Esophagus squamous epithelium (tissue), 5 donors: ENCODE data around the gene LRBA. TPM values are rescaled to one million over a fixed set of nuclear protein-coding genes. Genes with fewer than 3 reads are reported as not detected.

Experiments
- DNase-seq: peaks from one replicate; lab custom pipeline; 2025; lab: John Stamatoyannopoulos, UW
- H3K27ac ChIP-seq, 4 donors: fragments of 200-600 bp; sonication (generic); one replicate each; pipeline ENCODE4 v1.5.1; 2016 to 2019; ENCODE audit warnings: mild to moderate bottlenecking in 1 of 4
- H3K27me3 ChIP-seq, 4 donors: fragments of 200-600 bp; sonication (generic); 1 replicate in 3 of 4; 2 replicates in 1 of 4; pipeline versions ENCODE4 v1.5.1 to v1.6.0; 2017 to 2021; ENCODE audit warnings: antibody characterized with exemption in 1 of 4
- H3K36me3 ChIP-seq, 3 donors: fragments of 200-600 bp; sonication (generic); one replicate each; pipeline ENCODE4 v1.5.1; 2016 to 2019
- H3K4me1 ChIP-seq, 3 donors: fragments of 200-600 bp; sonication (generic); one replicate each; pipeline ENCODE4 v1.5.1; 2017 to 2019
- H3K4me3 ChIP-seq, 4 donors: fragments of 200-600 bp; sonication (generic); 1 replicate in 3 of 4; 2 replicates in 1 of 4; pipeline ENCODE4 v1.5.1; 2016 to 2019; ENCODE audit warnings: mild to moderate bottlenecking in 2 of 4, moderate library complexity in 1 of 4
- H3K9me3 ChIP-seq, 3 donors: fragments of 200-600 bp; sonication (generic); one replicate each; pipeline ENCODE4 v1.5.1; 2016 to 2019
- POLR2A ChIP-seq, 4 donors: fragments of 450-650 bp; IDR thresholded peaks; one replicate each; pipeline ENCODE4 v1.6.1; 2017; ENCODE audit warnings: antibody characterized with exemption in 4 of 4, mild to moderate bottlenecking in 4 of 4, moderate library complexity in 3 of 4
- WGBS, 2 donors: methylation state at CpG; one replicate each; pipeline ENCODE4 v1.1.5; 2018; 5-methylcytosine and 5-hydroxymethylcytosine counted together
- intact Hi-C: fragments of 100-400 bp; cut with DNase I; formaldehyde crosslinking; loops from one replicate; pipeline ENCODE4 v1.15.0; 2022
- total RNA-seq, 4 donors: library from RNA; depleted of rRNA; stranded (reverse); fragments of >200 nt; gene quantifications; one replicate each; pipeline ENCODE4 v1.1.0, GENCODE V29; 2016
- TF ChIP-seq, protein P1 (sequence below), 6 experiments: fragments of 450-650 bp in 4 of 6; fragments of 200-600 bp in 2 of 6; sonication (generic) in 2 of 6; IDR thresholded peaks; one replicate each; pipeline ENCODE4 v1.5.1; 2016 to 2019; ENCODE audit warnings: antibody characterized with exemption in 6 of 6, mild to moderate bottlenecking in 4 of 6, moderate library complexity in 4 of 6
- donor health status: DM: yes; HTN: yes; CAD: no.

LRBA gene
- total RNA-seq, 4 donors from 2014 or later = 54.7 to 91.8 (median 66.2) TPM

DNA sequence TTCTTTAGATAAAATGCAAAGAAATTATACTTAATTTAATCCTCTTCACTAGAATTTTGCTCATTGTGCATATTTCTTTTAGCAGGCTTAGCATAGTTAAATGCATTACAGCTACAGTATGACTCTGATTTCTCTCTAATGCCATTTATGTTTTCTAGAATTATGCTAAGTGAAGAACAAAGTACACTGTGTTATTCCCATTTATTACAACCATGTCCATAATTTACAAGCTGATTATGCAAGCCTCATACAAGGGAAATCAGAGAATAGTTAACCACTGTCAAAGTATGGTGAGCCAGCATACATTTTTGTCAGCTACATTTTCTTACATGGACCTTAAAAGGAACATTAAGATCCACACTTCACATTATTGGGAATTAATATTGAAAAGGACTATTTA is 334.0 kb downstream of the LRBA start:
- intact Hi-C loops = no loop called here
- peaks cover 0 to 5% (median 0%) of the 10 kb centered on the region in 3 donors for H3K36me3 ChIP-seq

DNA sequence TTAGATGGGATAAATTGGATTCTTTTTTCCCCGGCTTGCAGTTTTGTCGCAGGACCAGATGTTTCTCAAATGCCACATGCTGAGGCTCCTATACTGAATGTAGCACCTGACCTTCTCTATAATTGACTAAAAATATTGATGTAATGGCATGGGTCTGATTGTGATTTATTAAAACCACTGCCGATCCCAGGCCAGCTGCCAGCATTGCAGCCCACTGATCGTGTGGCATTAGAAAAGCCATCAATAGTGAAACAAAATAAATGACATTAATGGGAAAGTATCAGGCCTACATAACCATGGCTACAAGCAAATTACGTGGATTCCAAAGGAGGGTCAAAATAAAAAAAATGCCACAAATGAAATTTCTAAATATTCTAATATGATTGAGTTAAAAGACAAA is 334.4 kb downstream of the LRBA start:
- TF ChIP-seq POLR2A (IDR thresholded peaks at IDR 0.05) = no peak
- TF ChIP-seq, protein P1, sequence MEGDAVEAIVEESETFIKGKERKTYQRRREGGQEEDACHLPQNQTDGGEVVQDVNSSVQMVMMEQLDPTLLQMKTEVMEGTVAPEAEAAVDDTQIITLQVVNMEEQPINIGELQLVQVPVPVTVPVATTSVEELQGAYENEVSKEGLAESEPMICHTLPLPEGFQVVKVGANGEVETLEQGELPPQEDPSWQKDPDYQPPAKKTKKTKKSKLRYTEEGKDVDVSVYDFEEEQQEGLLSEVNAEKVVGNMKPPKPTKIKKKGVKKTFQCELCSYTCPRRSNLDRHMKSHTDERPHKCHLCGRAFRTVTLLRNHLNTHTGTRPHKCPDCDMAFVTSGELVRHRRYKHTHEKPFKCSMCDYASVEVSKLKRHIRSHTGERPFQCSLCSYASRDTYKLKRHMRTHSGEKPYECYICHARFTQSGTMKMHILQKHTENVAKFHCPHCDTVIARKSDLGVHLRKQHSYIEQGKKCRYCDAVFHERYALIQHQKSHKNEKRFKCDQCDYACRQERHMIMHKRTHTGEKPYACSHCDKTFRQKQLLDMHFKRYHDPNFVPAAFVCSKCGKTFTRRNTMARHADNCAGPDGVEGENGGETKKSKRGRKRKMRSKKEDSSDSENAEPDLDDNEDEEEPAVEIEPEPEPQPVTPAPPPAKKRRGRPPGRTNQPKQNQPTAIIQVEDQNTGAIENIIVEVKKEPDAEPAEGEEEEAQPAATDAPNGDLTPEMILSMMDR (IDR thresholded peaks at IDR 0.05) = no peak
- no peak overlapping the region for H3K27ac ChIP-seq
- 72 to 74% methylated on average over 5 of the region's 5 CpGs for WGBS, 2 donors

More for the DNA sequence above, 334.0 kb downstream of the LRBA start:
- Histone ChIP-seq H3K4me3 (no peak overlapping the region), H3K27ac (no peak overlapping the region), H3K4me1 (no peaks in the 10 kb centered on the region), H3K27me3 (no peaks in the 10 kb centered on the region), H3K9me3 (no peaks in the 10 kb centered on the region)
- TF ChIP-seq, protein P1 (IDR thresholded peaks at IDR 0.05) = no peak
- TF ChIP-seq POLR2A (IDR thresholded peaks at IDR 0.05) = no peak
- no peak for DNase-seq

DNA sequence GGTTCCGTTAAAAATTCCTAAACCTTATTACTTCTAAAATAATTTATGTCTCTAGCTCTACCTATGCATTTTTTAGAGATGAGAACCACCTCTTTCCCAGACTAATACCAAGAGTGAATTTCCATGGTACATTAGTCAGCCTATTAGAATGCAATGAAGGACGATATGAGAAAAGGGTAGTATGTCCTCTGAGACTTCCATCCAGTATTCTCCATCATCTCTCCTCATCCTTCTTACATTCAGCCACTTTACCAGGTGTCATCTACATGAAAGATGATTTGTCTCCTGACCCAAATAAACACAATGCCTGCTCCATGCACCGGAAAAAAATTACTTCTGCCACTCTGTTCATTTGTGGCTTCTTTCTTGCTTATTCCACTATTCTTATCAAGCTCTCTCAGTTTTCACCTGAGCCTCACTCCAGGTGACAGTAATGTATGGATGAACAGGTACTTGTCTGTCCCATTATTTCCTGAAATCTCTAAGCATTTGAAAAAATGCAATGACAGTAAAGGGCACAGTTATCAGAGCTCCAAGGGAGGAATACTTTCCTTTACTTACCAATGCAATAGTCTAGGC is 335.2 kb downstream of the LRBA start:
- no peak overlapping the region for H3K4me3 ChIP-seq
- TF ChIP-seq, protein P1 (IDR thresholded peaks at IDR 0.05) = no peak
- DNase-seq = no peak
- peaks cover 0 to 5% (median 0%) of the 10 kb centered on the region in 3 donors for H3K36me3 ChIP-seq
- no peak overlapping the region for H3K27ac ChIP-seq
- no peaks in the 10 kb centered on the region for H3K4me1 ChIP-seq
- no peaks in the 10 kb centered on the region for H3K27me3 ChIP-seq
- H3K9me3 ChIP-seq = no peaks in the 10 kb centered on the region
- WGBS, 2 donors = 68 to 71% methylated on average over 3 of the region's 3 CpGs
- intact Hi-C loops = no loop called here

More for the DNA sequence above, 334.4 kb downstream of the LRBA start:
- intact Hi-C loops = no loop called here
- no peak for DNase-seq
- no peak overlapping the region for H3K4me3 ChIP-seq
- H3K36me3 ChIP-seq = peaks cover 0 to 5% (median 0%) of the 10 kb centered on the region in 3 donors
- no peaks in the 10 kb centered on the region for H3K27me3 ChIP-seq
- H3K9me3 ChIP-seq = no peaks in the 10 kb centered on the region
- H3K4me1 ChIP-seq = no peaks in the 10 kb centered on the region

DNA sequence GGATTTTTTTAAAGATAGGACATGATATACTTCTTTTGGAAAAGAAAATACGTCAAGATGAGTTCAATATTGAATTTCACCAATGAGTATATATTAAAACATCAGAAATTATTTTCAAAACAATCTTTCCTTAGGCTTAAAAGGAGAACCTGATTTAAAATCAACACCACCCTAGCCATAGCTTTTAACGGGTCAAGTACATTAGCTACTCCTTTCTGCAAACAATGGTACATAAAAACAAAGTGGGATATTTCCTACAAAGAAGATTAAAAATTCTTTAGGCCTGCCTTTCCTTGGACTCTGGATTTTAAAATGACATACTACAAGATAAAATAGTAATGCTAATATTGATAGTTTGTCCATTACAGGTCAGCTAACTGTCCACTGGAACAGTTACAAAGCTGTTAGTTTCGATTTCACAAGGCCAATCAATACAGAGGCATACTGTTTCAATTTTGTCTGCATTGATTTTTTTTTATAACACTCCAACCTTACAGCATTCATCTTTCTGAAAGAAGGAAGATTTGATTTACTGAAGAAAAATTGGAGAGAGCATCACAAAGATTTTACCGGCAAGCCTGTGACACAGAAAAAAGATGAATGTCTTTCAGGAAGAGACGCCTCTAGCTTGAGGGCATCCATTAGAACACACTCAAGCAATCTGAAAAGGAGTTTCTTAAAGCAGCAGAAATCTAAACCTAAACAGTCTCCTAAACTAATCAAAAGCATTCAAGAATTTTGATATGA is 335.9 kb downstream of the LRBA start:
- TF ChIP-seq, protein P1 (IDR thresholded peaks at IDR 0.05) = no peak
- TF ChIP-seq POLR2A (IDR thresholded peaks at IDR 0.05) = no peak
- no peaks in the 10 kb centered on the region for H3K9me3 ChIP-seq
- H3K27me3 ChIP-seq = no peaks in the 10 kb centered on the region
- H3K27ac ChIP-seq = no peak overlapping the region
- no peak overlapping the region for H3K4me3 ChIP-seq
- intact Hi-C loops = no loop called here
- no peak for DNase-seq
- peaks cover 0 to 5% (median 0%) of the 10 kb centered on the region in 3 donors for H3K36me3 ChIP-seq
- H3K4me1 ChIP-seq = no peaks in the 10 kb centered on the region
- WGBS, 2 donors = 59 to 71% methylated on average over 5 of the region's 5 CpGs

DNA sequence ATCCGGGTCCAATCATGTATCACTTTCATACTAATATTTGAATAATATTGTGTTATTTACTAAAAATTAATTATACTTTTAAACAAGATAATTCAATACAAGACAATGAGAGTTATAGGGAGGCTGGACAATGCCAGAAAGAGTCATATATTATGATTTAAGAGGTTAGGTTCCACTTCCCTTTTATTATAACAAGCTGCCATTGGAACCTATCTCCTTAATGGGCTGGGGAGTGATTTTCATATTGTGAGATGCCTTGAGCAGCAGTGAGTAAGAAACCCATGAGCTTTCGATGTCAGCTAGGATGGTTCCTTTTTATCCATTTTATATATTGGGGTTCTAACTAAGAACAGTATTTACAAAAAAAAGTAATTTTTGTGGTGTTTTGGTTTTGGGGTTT is 341.3 kb downstream of the LRBA start:
- no peak for TF ChIP-seq POLR2A (IDR thresholded peaks at IDR 0.05)
- Histone ChIP-seq H3K36me3 (no peaks in the 10 kb centered on the region), H3K27ac (no peak overlapping the region), H3K4me1 (no peaks in the 10 kb centered on the region), H3K9me3 (no peaks in the 10 kb centered on the region), H3K27me3 (no peaks in the 10 kb centered on the region), H3K4me3 (no peak overlapping the region)
- intact Hi-C loops = no loop called here
- DNase-seq = no peak
- 95 to 96% methylated on average over 2 of the region's 2 CpGs for WGBS, 2 donors
